ENCODE measurements around the gene SNX6.

GRCh38 chr14:34665785-34666435 is 36.0 kb upstream of the SNX6 start:
- TF ChIP-seq E2F8 (IDR thresholded peaks at IDR 0.05; ENCODE audit: low read depth, partially characterized antibody) (no peak), POLR2A (conservative IDR thresholded peaks at IDR 0.05) (no peak), GABPB1 (CRISPR knock-in tag; IDR thresholded peaks at IDR 0.05) (no peak)

Measured in K562 (cell line).